ENCODE measurements around the gene THAP6. TPM values are rescaled to one million over a fixed set of nuclear protein-coding genes. Genes with fewer than 3 reads are reported as not detected.

Gene THAP6
- total and polyA plus RNA-seq, 7 experiments from 2014 or later = 12.3 to 43.9 (median 22.7) TPM

- H3K27me3 ChIP-seq (ENCODE audit: control insufficient read depth in 2 of 2, insufficient read depth in 2 of 2, low read length in 2 of 2) = no peaks in the 10 kb centered on the region
- H3K4me3 ChIP-seq (ENCODE audit: low read length) = no peak overlapping the region
- peaks cover 0 to 11% (median 0%) of the 10 kb centered on the region in 7 donors for H3K4me1 Mint-ChIP-seq
- ATAC-seq = no peak
- POLR2A ChIA-PET = no interaction called here
- H3K27ac Mint-ChIP-seq = no peak overlapping the region
- intact Hi-C loops (cut with micrococcal nuclease) = no loop called here
- DNase-seq = no peak
- CTCF ChIA-PET = no interaction called here
- H3K27ac ChIP-seq (ENCODE audit: low read depth, low read length) = no peak overlapping the region
- no peaks in the 10 kb centered on the region for H3K9me3 ChIP-seq (ENCODE audit: control insufficient read depth in 2 of 3, low read length in 3 of 3)
- no peaks in the 10 kb centered on the region for H3K36me3 Mint-ChIP-seq
- peaks cover 0 to 26% (median 7%) of the 10 kb centered on the region in 5 donors for H3K27me3 Mint-ChIP-seq
- no peaks in the 10 kb centered on the region for H3K36me3 ChIP-seq (ENCODE audit: control insufficient read depth in 2 of 3, insufficient read depth in 3 of 3, low read length in 3 of 3)
- H3K9me3 Mint-ChIP-seq = no peaks in the 10 kb centered on the region
- no peak overlapping the region for H3K4me3 Mint-ChIP-seq
- no peaks in the 10 kb centered on the region for H3K4me1 ChIP-seq (ENCODE audit: control insufficient read depth in 2 of 2, insufficient read depth in 2 of 2, low read length in 2 of 2)
Observed at GRCh38 chr4:75567725-75568124, 53.5 kb downstream of the THAP6 start.

Other genes with a start within 250 kb of the THAP6 start
- 10 to 100 TPM; 23.0 to 37.8 (median 29.6) TPM for gene RCHY1, start 70 bp upstream of the THAP6 start, total RNA-seq
- gene RCHY1, start 70 bp upstream of the THAP6 start, polyA plus RNA-seq = 10 to 100 TPM; 25.0 to 34.8 TPM
- gene ODAPH, start 41.6 kb downstream of the THAP6 start, total RNA-seq = 1 to 10 TPM in 1 of 5 experiments, under 1 TPM in 2, not detected in 2; 0.29 to 2.5 (median 0.54) TPM
- not detected for gene ODAPH, start 41.6 kb downstream of the THAP6 start, polyA plus RNA-seq
- gene CDKL2, start 116.1 kb downstream of the THAP6 start, total RNA-seq = 1 to 10 TPM in 1 of 5 experiments, under 1 TPM in 4; 0.22 to 1.2 (median 0.34) TPM
- gene CDKL2, start 116.1 kb downstream of the THAP6 start, polyA plus RNA-seq = under 1 TPM; 0.18 to 0.48 TPM
- 100 to 1,000 TPM; 161 to 299 (median 167) TPM for gene G3BP2, start 158.9 kb downstream of the THAP6 start, total RNA-seq
- gene G3BP2, start 158.9 kb downstream of the THAP6 start, polyA plus RNA-seq = 100 to 1,000 TPM; 115 TPM
- 10 to 100 TPM; 17.8 to 54.8 (median 35.0) TPM for gene USO1, start 210.1 kb downstream of the THAP6 start, total RNA-seq
- gene USO1, start 210.1 kb downstream of the THAP6 start, polyA plus RNA-seq = 10 to 100 TPM; 23.8 to 27.4 TPM